Measurements from ENCODE around the gene RAD51B. TPM values are rescaled to one million over a fixed set of nuclear protein-coding genes. Genes with fewer than 3 reads are reported as not detected.

The RAD51B gene
- total and polyA plus RNA-seq, 4 donors = 2.5 to 95.0 (median 9.6) TPM

- no peak overlapping the region for H3K4me3 ChIP-seq
- no peak for ATAC-seq (ENCODE audit: insufficient read depth, low FRiP score)
- H3K27me3 ChIP-seq (ENCODE audit: control insufficient read depth in 3 of 3, insufficient read depth in 3 of 3, low read length in 2 of 3) = no peaks in the 10 kb centered on the region
- no peaks in the 10 kb centered on the region for H3K9me3 ChIP-seq (ENCODE audit: control insufficient read depth in 4 of 4, insufficient read depth in 3 of 4, low read length in 3 of 4)
- H3K9ac ChIP-seq (ENCODE audit: insufficient read depth in 1 of 2, low read length in 2 of 2) = no peak overlapping the region
- H3K27ac ChIP-seq (ENCODE audit: low read depth in 1 of 2, low read length in 1 of 2) = no peak overlapping the region
- TF ChIP-seq CTCF (IDR thresholded peaks at IDR 0.05; ENCODE audit: control extremely low read depth, extremely low read depth) = no peak
- peaks cover 16 to 45% (median 24%) of the 10 kb centered on the region in 5 donors for H3K4me1 ChIP-seq (ENCODE audit: control insufficient read depth in 5 of 5, insufficient read depth in 5 of 5, low read length in 5 of 5)
- 82 to 91% methylated on average over 8 of the region's 8 CpGs for WGBS, 2 donors
- peak in 1 of 3 donors; percentile 29 for DNase-seq
- no peaks in the 10 kb centered on the region for H3K36me3 ChIP-seq (ENCODE audit: control insufficient read depth in 4 of 4, insufficient read depth in 4 of 4, low read length in 4 of 4)
Measured at GRCh38 chr14:68759017-68759560, 939.5 kb downstream of the RAD51B start.

GRCh38 chr14:68759937-68760336 lies 940.4 kb downstream of the RAD51B start:
- peaks cover 13 to 42% (median 24%) of the 10 kb centered on the region in 5 donors for H3K4me1 ChIP-seq (ENCODE audit: control insufficient read depth in 5 of 5, insufficient read depth in 5 of 5, low read length in 5 of 5)
- no peak for TF ChIP-seq CTCF (IDR thresholded peaks at IDR 0.05; ENCODE audit: control extremely low read depth, extremely low read depth)
- no peak for ATAC-seq (ENCODE audit: insufficient read depth, low FRiP score)
- H3K36me3 ChIP-seq (ENCODE audit: control insufficient read depth in 4 of 4, insufficient read depth in 4 of 4, low read length in 4 of 4) = no peaks in the 10 kb centered on the region
- no peaks in the 10 kb centered on the region for H3K27me3 ChIP-seq (ENCODE audit: control insufficient read depth in 3 of 3, insufficient read depth in 3 of 3, low read length in 2 of 3)
- no peak overlapping the region for H3K27ac ChIP-seq (ENCODE audit: low read depth in 1 of 2, low read length in 1 of 2)
- no peaks in the 10 kb centered on the region for H3K9me3 ChIP-seq (ENCODE audit: control insufficient read depth in 4 of 4, insufficient read depth in 3 of 4, low read length in 3 of 4)
- WGBS, 2 donors = 67 to 82% methylated on average over 5 of the region's 5 CpGs
- H3K9ac ChIP-seq (ENCODE audit: insufficient read depth in 1 of 2, low read length in 2 of 2) = no peak overlapping the region
- no peak for DNase-seq
- H3K4me3 ChIP-seq = no peak overlapping the region

- DNase-seq = peak in 2 of 3 donors; percentile 57 to 58
- TF ChIP-seq CTCF (IDR thresholded peaks at IDR 0.05; ENCODE audit: control extremely low read depth, extremely low read depth) = no peak
- 82 to 92% methylated on average over 2 of the region's 2 CpGs for WGBS, 2 donors
- H3K9me3 ChIP-seq (ENCODE audit: control insufficient read depth in 4 of 4, insufficient read depth in 3 of 4, low read length in 3 of 4) = no peaks in the 10 kb centered on the region
- peaks cover 13 to 40% (median 24%) of the 10 kb centered on the region in 5 donors for H3K4me1 ChIP-seq (ENCODE audit: control insufficient read depth in 5 of 5, insufficient read depth in 5 of 5, low read length in 5 of 5)
- H3K27me3 ChIP-seq (ENCODE audit: control insufficient read depth in 3 of 3, insufficient read depth in 3 of 3, low read length in 2 of 3) = no peaks in the 10 kb centered on the region
- no peak for ATAC-seq (ENCODE audit: insufficient read depth, low FRiP score)
- no peak overlapping the region for H3K9ac ChIP-seq (ENCODE audit: insufficient read depth in 1 of 2, low read length in 2 of 2)
- no peak overlapping the region for H3K4me3 ChIP-seq
- H3K27ac ChIP-seq (ENCODE audit: low read depth in 1 of 2, low read length in 1 of 2) = no peak overlapping the region
- H3K36me3 ChIP-seq (ENCODE audit: control insufficient read depth in 4 of 4, insufficient read depth in 4 of 4, low read length in 4 of 4) = no peaks in the 10 kb centered on the region
Measured at GRCh38 chr14:68760761-68761160, 941.2 kb downstream of the RAD51B start.

- no peak overlapping the region for H3K27ac ChIP-seq (ENCODE audit: low read depth in 1 of 2, low read length in 1 of 2)
- DNase-seq = no peak
- no peaks in the 10 kb centered on the region for H3K9me3 ChIP-seq (ENCODE audit: control insufficient read depth in 4 of 4, insufficient read depth in 3 of 4, low read length in 3 of 4)
- H3K4me3 ChIP-seq = no peak overlapping the region
- WGBS, 2 donors = 94% methylated on average over 1 of the region's 1 CpG
- H3K27me3 ChIP-seq (ENCODE audit: control insufficient read depth in 3 of 3, insufficient read depth in 3 of 3, low read length in 2 of 3) = no peaks in the 10 kb centered on the region
- no peak overlapping the region for H3K9ac ChIP-seq (ENCODE audit: insufficient read depth in 1 of 2, low read length in 2 of 2)
- TF ChIP-seq CTCF (IDR thresholded peaks at IDR 0.05; ENCODE audit: control extremely low read depth, extremely low read depth) = no peak
- no peak for ATAC-seq (ENCODE audit: insufficient read depth, low FRiP score)
- no peaks in the 10 kb centered on the region for H3K36me3 ChIP-seq (ENCODE audit: control insufficient read depth in 4 of 4, insufficient read depth in 4 of 4, low read length in 4 of 4)
- H3K4me1 ChIP-seq (ENCODE audit: control insufficient read depth in 5 of 5, insufficient read depth in 5 of 5, low read length in 5 of 5) = peaks cover 13 to 33% (median 19%) of the 10 kb centered on the region in 5 donors
Measured at GRCh38 chr14:68761391-68761790, 941.8 kb downstream of the RAD51B start.
